Activated CD8-positive, alpha-beta memory T cell treated with anti-CD3 and anti-CD28 coated beads, Interleukin-2, amount 50 U/mL, for 48 hours (primary cell): ENCODE results near the gene SEC61G.

ENCODE experiments used
- DNase-seq: peaks from one replicate; pipeline ENCODE4 v3.0.0-alpha.2; 2020

The SEC61G gene

GRCh38 chr7:54758702-54759592, at the start of gene SEC61G:
SEC61G (minus strand) TSS chr7:54759211; CDS start chr7:54757588, 1,623 bp downstream.
- DNase-seq = peak; percentile 96

- no peak for DNase-seq
Observed at GRCh38 chr7:54802841-54803240, 43.8 kb upstream of the SEC61G start.

GRCh38 chr7:54802114-54802513, 43.1 kb upstream of the SEC61G start:
- no peak for DNase-seq

- DNase-seq = no peak
Observed at GRCh38 chr7:54799792-54800191, 40.8 kb upstream of the SEC61G start.

- DNase-seq = no peak
Observed at GRCh38 chr7:54798530-54798929, 39.5 kb upstream of the SEC61G start.

- no peak for DNase-seq
Observed at GRCh38 chr7:54796853-54797252, 37.8 kb upstream of the SEC61G start.

- DNase-seq = no peak
Observed at GRCh38 chr7:54796150-54796549, 37.1 kb upstream of the SEC61G start.

- DNase-seq = no peak
Observed at GRCh38 chr7:54792383-54792782, 33.4 kb upstream of the SEC61G start.

GRCh38 chr7:54788664-54789063, 29.7 kb upstream of the SEC61G start:
- DNase-seq = peak; percentile 54

- DNase-seq = no peak
Observed at GRCh38 chr7:54785261-54785660, 26.2 kb upstream of the SEC61G start.

GRCh38 chr7:54783952-54784351, 24.9 kb upstream of the SEC61G start:
- no peak for DNase-seq

GRCh38 chr7:54782829-54783228, 23.8 kb upstream of the SEC61G start:
- no peak for DNase-seq

GRCh38 chr7:54782314-54782713, 23.3 kb upstream of the SEC61G start:
- DNase-seq = no peak

GRCh38 chr7:54781134-54781920, 22.3 kb upstream of the SEC61G start:
- no peak for DNase-seq

GRCh38 chr7:54780490-54780889, 21.5 kb upstream of the SEC61G start:
- DNase-seq = no peak

- DNase-seq = no peak
Observed at GRCh38 chr7:54778696-54779540, 19.9 kb upstream of the SEC61G start.

- no peak for DNase-seq
Observed at GRCh38 chr7:54778166-54778565, 19.2 kb upstream of the SEC61G start.

GRCh38 chr7:54774785-54775740, 16.1 kb upstream of the SEC61G start:
- no peak for DNase-seq

- DNase-seq = peak; percentile 79
Observed at GRCh38 chr7:54773472-54774399, 14.7 kb upstream of the SEC61G start.

- DNase-seq = no peak
Observed at GRCh38 chr7:54769203-54769602, 10.2 kb upstream of the SEC61G start.

- no peak for DNase-seq
Observed at GRCh38 chr7:54764861-54765260, 5.8 kb upstream of the SEC61G start.
